Mesendoderm (in vitro differentiated cells): ENCODE data around the gene OR4P4.

Experiments used
- DNase-seq: peaks from one replicate; pipeline ENCODE4 v3.0.0; 2013
- H2AK5ac ChIP-seq: 2 replicates; pipeline ENCODE4 v1.6.1; 2013; ENCODE audit warnings: low read length, inconsistent platforms
- H2BK120ac ChIP-seq: 2 replicates; pipeline ENCODE4 v1.6.1; 2013; ENCODE audit warnings: low read depth, mild to moderate bottlenecking, low read length, moderate library complexity, mixed read lengths
- H2BK15ac ChIP-seq: replicated peaks from 2 replicates; pipeline ENCODE4 v1.6.1; 2013; ENCODE audit warnings: low read depth, mild to moderate bottlenecking, moderate library complexity
- H2BK5ac ChIP-seq: 2 replicates; pipeline ENCODE4 v1.6.1; 2013; ENCODE audit warnings: low read length, inconsistent platforms
- H3K18ac ChIP-seq: 2 replicates; pipeline ENCODE4 v1.6.1; 2013; ENCODE audit warnings: mild to moderate bottlenecking, low read length, mixed read lengths
- H3K23ac ChIP-seq: one replicate; pipeline ENCODE4 v1.6.1; 2013; ENCODE audit warnings: low read length
- H3K27ac ChIP-seq: 2 replicates; pipeline ENCODE4 v1.5.1; 2013; ENCODE audit warnings: low read depth, mild to moderate bottlenecking, inconsistent platforms, low read length, moderate library complexity
- H3K27me3 ChIP-seq: 2 replicates; pipeline ENCODE4 v1.6.1; 2013; ENCODE audit warnings: low read length, control low read depth, mild to moderate bottlenecking, inconsistent platforms; ENCODE audit not compliant: insufficient read depth, poor library complexity
- H3K36me3 ChIP-seq: 2 replicates; pipeline ENCODE4 v1.6.1; 2013; ENCODE audit warnings: low read length, inconsistent platforms; ENCODE audit not compliant: control insufficient read depth, insufficient read depth
- H3K4ac ChIP-seq: one replicate; pipeline ENCODE4 v1.6.1; 2013; ENCODE audit warnings: low read depth, mild to moderate bottlenecking, low read length, moderate library complexity
- H3K4me1 ChIP-seq: 2 replicates; pipeline ENCODE4 v1.6.1; 2013; ENCODE audit warnings: low read depth, low read length, inconsistent platforms; ENCODE audit not compliant: control insufficient read depth
- H3K4me2 ChIP-seq: 2 replicates; pipeline ENCODE4 v1.6.1; 2013; ENCODE audit warnings: low read length
- H3K4me3 ChIP-seq: 2 replicates; pipeline ENCODE4 v1.5.1; 2013; ENCODE audit warnings: mild to moderate bottlenecking, low read length
- H3K56ac ChIP-seq: one replicate; pipeline ENCODE4 v1.6.1; 2013; ENCODE audit warnings: low read length
- H3K79me1 ChIP-seq: 2 replicates; pipeline ENCODE4 v1.6.1; 2013; ENCODE audit warnings: low read length, inconsistent platforms
- H3K79me2 ChIP-seq: 2 replicates; pipeline ENCODE4 v1.6.1; 2013; ENCODE audit warnings: mild to moderate bottlenecking, low read length; ENCODE audit not compliant: control insufficient read depth, insufficient read depth
- H3K9ac ChIP-seq: 2 replicates; pipeline ENCODE4 v1.6.1; 2013; ENCODE audit warnings: low read length, inconsistent platforms
- H4K5ac ChIP-seq: one replicate; pipeline ENCODE4 v1.6.1; 2013; ENCODE audit warnings: low read length
- H4K8ac ChIP-seq: one replicate; pipeline ENCODE4 v1.6.1; 2013; ENCODE audit warnings: low read depth, mild to moderate bottlenecking, control low read depth, low read length, moderate library complexity
- WGBS: extraction: QIAGEN DNeasy Blood & Tissue Kit; methylation state at CpG from one replicate; pipeline ENCODE4 v1.1.7; 2013; ENCODE audit warnings: low lambda C conversion rate, missing lambda C conversion rate; ENCODE audit not compliant: insufficient coverage; ENCODE audit errors: extremely low coverage; 5-methylcytosine and 5-hydroxymethylcytosine counted together

The OR4P4 gene

GRCh38 chr11:55658031-55658573 lies 23.2 kb downstream of the OR4P4 start:
- Histone ChIP-seq H3K79me2 (no peaks in the 10 kb centered on the region), H3K23ac (no peak overlapping the region), H3K9ac (no peak overlapping the region), H3K4me2 (no peak overlapping the region), H3K4me3 (no peak overlapping the region), H4K8ac (no peak overlapping the region), H3K56ac (no peak overlapping the region), H2AK5ac (no peak overlapping the region), H4K5ac (no peak overlapping the region), H3K4me1 (no peaks in the 10 kb centered on the region), H3K27ac (no peak overlapping the region), H3K18ac (no peak overlapping the region), H3K27me3 (no peaks in the 10 kb centered on the region), H2BK15ac (no peak overlapping the region), H3K4ac (no peak overlapping the region), H2BK5ac (no peak overlapping the region), H3K79me1 (no peaks in the 10 kb centered on the region), H2BK120ac (no peak overlapping the region), H3K36me3 (no peaks in the 10 kb centered on the region)
- WGBS = no CpG with 5 or more reads among the region's 2 CpGs
- no peak for DNase-seq

GRCh38 chr11:55658608-55659007 lies 23.7 kb downstream of the OR4P4 start:
- Histone ChIP-seq H3K18ac (no peak overlapping the region), H3K79me1 (no peaks in the 10 kb centered on the region), H2AK5ac (no peak overlapping the region), H2BK15ac (no peak overlapping the region), H3K4me3 (no peak overlapping the region), H3K4ac (no peak overlapping the region), H3K27ac (no peak overlapping the region), H3K36me3 (no peaks in the 10 kb centered on the region), H4K5ac (no peak overlapping the region), H2BK5ac (no peak overlapping the region), H3K9ac (no peak overlapping the region), H4K8ac (no peak overlapping the region), H3K23ac (no peak overlapping the region), H3K4me2 (no peak overlapping the region), H3K79me2 (no peaks in the 10 kb centered on the region), H3K56ac (no peak overlapping the region), H2BK120ac (no peak overlapping the region), H3K4me1 (no peaks in the 10 kb centered on the region), H3K27me3 (no peaks in the 10 kb centered on the region)
- WGBS = no CpG with 5 or more reads among the region's 1 CpG
- no peak for DNase-seq

DNA sequence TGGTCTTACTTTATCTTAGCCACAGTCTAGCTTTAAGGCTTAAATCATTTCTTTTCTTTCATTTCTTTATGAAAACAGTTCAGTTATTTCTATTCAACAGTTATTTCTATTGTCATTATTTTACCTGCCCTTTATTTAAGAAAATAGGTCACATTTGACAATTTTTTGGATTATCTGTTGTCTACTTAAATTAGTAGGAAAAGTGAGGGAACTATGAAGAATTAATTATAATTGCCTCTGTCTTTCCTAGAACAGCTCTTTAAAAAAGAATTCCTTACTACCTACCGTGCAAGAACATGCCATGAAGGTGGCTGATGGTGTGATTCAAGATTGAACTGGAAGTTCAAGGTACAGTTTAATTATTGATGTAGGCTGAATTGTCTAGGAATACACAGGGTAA lies 27.0 kb downstream of the OR4P4 start, which contains the start of gene OR4C6:
TSS of gene OR4C6 (plus strand) at position 301 of the 400 bp plus-strand sequence. CDS start 2,966 bp downstream, outside the sequence.
- H3K79me1 ChIP-seq = no peaks in the 10 kb centered on the region
- no peaks in the 10 kb centered on the region for H3K36me3 ChIP-seq
- no peak within 1 kb of the TSS for H3K9ac ChIP-seq
- no CpG with 5 or more reads among the region's 1 CpG for WGBS
- H2BK15ac ChIP-seq = no peak within 1 kb of the TSS
- H3K4me3 ChIP-seq = no peak within 1 kb of the TSS
- no peak for DNase-seq
- no peak within 1 kb of the TSS for H2BK5ac ChIP-seq
- no peak within 1 kb of the TSS for H3K27ac ChIP-seq
- no peak within 1 kb of the TSS for H3K23ac ChIP-seq
- no peaks in the 10 kb centered on the region for H3K27me3 ChIP-seq
- H4K5ac ChIP-seq = no peak within 1 kb of the TSS
- H3K18ac ChIP-seq = no peak within 1 kb of the TSS
- no peak within 1 kb of the TSS for H2BK120ac ChIP-seq
- H3K4me2 ChIP-seq = no peak within 1 kb of the TSS
- no peaks in the 10 kb centered on the region for H3K4me1 ChIP-seq
- H2AK5ac ChIP-seq = no peak within 1 kb of the TSS
- no peaks in the 10 kb centered on the region for H3K79me2 ChIP-seq
- H3K56ac ChIP-seq = no peak within 1 kb of the TSS
- H4K8ac ChIP-seq = no peak within 1 kb of the TSS
- no peak within 1 kb of the TSS for H3K4ac ChIP-seq

DNA sequence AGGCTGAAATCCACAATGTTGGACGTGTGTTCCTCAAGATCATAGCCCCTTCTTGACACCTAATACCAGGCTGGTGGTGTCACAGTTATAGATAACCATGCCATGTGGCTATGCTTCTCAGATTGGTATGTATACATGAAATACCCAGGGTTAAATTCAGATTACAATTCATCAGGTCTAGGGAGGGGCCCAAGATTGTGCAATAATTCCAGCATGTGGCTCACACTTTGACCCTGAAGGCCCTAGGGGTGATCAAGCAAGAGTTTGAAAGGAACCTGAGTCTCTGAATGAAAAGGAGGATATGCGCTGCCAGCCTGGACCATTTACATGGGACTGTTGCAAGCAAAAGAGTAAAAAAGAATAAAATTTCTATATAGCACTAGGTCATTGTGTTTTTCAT lies 34.5 kb downstream of the OR4P4 start:
- no peak overlapping the region for H3K4ac ChIP-seq

DNA sequence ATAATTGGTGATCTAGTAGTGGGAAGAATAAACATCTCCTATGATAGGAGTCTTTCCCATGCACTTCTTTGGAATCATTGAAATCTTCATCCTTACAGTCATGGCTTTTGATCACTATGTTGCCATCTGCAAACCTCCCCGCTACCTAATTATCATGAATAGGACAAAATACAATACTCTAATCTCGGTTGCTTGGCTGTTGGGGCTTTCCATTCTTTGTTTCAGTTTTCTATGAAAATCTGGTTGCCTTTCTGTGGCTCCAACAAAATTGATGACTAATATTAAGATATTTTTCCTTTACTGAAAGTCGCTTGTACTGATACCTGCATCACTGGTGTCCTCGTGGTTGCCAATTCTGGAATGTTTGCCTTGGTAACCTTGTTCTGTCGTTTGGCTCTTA lies 38.9 kb downstream of the OR4P4 start:
- Histone ChIP-seq H3K4me2 (no peak overlapping the region), H2BK5ac (no peak overlapping the region), H3K18ac (no peak overlapping the region), H4K8ac (no peak overlapping the region), H3K23ac (no peak overlapping the region), H3K27me3 (no peaks in the 10 kb centered on the region), H2BK15ac (no peak overlapping the region), H3K4ac (no peak overlapping the region), H3K36me3 (no peaks in the 10 kb centered on the region), H4K5ac (no peak overlapping the region), H3K79me1 (no peaks in the 10 kb centered on the region), H2AK5ac (no peak overlapping the region), H3K56ac (no peak overlapping the region), H3K4me1 (no peaks in the 10 kb centered on the region), H3K4me3 (no peak overlapping the region), H2BK120ac (no peak overlapping the region), H3K9ac (no peak overlapping the region), H3K27ac (no peak overlapping the region), H3K79me2 (no peaks in the 10 kb centered on the region)
- no CpG with 5 or more reads among the region's 5 CpGs for WGBS
- DNase-seq = no peak

More for the DNA sequence above, 34.5 kb downstream of the OR4P4 start:
- H3K36me3 ChIP-seq = no peaks in the 10 kb centered on the region
- H3K9ac ChIP-seq = no peak overlapping the region
- no peak overlapping the region for H4K8ac ChIP-seq
- H3K4me2 ChIP-seq = no peak overlapping the region
- WGBS = no CpG with 5 or more reads among the region's 2 CpGs
- no peak overlapping the region for H3K18ac ChIP-seq
- H2BK5ac ChIP-seq = no peak overlapping the region
- H2BK15ac ChIP-seq = no peak overlapping the region
- DNase-seq = no peak
- no peak overlapping the region for H3K23ac ChIP-seq
- H3K4me3 ChIP-seq = no peak overlapping the region
- no peak overlapping the region for H3K56ac ChIP-seq
- no peak overlapping the region for H2AK5ac ChIP-seq
- H3K27ac ChIP-seq = no peak overlapping the region
- no peak overlapping the region for H4K5ac ChIP-seq
- H2BK120ac ChIP-seq = no peak overlapping the region
- H3K79me2 ChIP-seq = no peaks in the 10 kb centered on the region
- no peaks in the 10 kb centered on the region for H3K27me3 ChIP-seq
- H3K4me1 ChIP-seq = no peaks in the 10 kb centered on the region
- H3K79me1 ChIP-seq = no peaks in the 10 kb centered on the region
